GM12864 (cell line): ENCODE data around the gene FAM76A.
A peak's percentile ranks its signal among the peaks of the same experiment; 100 is the strongest.
"Not testable (repeated sequence)": the region's sequence is repeated elsewhere in the genome, so short reads cannot be mapped to it uniquely, and the experiment has no call there.

ENCODE experiments used
- DNase-seq: peaks from one replicate; pipeline ENCODE4 v3.0.0-alpha.2; 2011; ENCODE audit warnings: low read depth
- H3K4me3 ChIP-seq: 2 replicates; pipeline ENCODE4 v1.5.1; 2011; ENCODE audit warnings: mild to moderate bottlenecking, low read depth, low read length, control low read depth
- CTCF ChIP-seq: IDR thresholded peaks from 2 replicates; pipeline ENCODE4 v1.5.1; 2011; ENCODE audit warnings: low read depth, mild to moderate bottlenecking, moderate library complexity, low read length, control low read depth, inconsistent platforms; ENCODE audit errors: missing control alignments

FAM76A gene

GRCh38 chr1:27772036-27772931, 46.5 kb downstream of the FAM76A start:
- no peak for TF ChIP-seq CTCF
- no peak for DNase-seq
- H3K4me3 ChIP-seq, result peak overlapping the region; percentile 82; the same call in 1 of the 2 replicates

- no peak for TF ChIP-seq CTCF
- peak within 1 kb of the TSS; percentile 82 for H3K4me3 ChIP-seq
- peak; percentile 100 for DNase-seq
Measured at GRCh38 chr1:27772932-27773825, 47.4 kb downstream of the FAM76A start, which contains the start of gene STX12. Gene STX12 (plus strand): TSS chr1:27773219. CDS start chr1:27773308, 89 bp downstream.

DNA sequence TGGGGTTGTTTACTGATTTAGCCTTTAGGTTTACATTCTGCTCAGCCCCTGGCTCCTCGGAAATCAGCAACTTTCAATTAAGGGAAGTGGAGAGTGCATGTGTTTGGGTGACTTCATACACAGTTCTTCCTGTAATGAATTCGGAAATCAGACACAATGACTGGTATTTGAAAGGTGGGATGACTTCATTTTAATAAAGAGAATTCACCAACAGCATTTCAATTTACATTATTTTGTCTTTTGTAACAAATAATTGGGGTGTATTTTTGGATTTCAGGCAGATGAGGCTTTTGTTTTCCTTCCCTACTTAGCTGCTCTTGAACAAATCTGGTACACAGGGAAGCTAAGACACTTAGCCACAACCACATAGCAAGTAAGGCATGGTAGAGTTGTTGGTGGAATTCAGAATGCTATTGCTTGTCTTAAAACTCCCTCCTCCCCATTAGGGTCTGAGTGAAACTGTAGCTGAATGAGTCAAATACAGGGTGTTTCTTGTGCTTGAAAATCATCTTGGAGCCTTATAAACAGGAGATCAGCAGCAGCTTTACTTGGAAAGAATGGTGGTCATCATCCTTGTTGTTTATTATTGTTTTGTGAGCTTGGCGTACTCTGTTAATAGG, 48.2 kb downstream of the FAM76A start:
- TF ChIP-seq CTCF, result no peak
- peak overlapping the region; percentile 82 for H3K4me3 ChIP-seq
- DNase-seq, result no peak

DNA sequence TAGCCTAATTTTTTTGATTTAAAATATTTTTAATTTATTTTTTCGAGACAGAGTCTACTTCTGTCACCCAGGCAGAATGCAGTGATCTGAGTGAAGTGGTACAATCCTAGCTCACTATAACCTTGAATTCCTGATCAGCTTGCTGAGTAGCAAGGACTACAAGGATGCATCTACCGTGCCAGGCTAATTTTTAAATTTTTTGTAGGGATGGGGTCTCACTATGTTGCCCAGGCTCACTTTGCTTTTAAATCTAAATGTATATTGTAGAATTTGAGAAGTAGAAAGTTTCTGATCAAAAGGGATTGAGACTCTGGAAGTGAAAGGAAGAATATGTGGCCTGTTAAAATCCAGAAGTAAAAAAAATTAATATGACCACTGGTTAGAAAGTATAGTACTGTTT, 48.9 kb downstream of the FAM76A start:
- peak overlapping the region; percentile 82; the same call in 1 of the 2 replicates for H3K4me3 ChIP-seq
- no peak for TF ChIP-seq CTCF
- no peak for DNase-seq

DNA sequence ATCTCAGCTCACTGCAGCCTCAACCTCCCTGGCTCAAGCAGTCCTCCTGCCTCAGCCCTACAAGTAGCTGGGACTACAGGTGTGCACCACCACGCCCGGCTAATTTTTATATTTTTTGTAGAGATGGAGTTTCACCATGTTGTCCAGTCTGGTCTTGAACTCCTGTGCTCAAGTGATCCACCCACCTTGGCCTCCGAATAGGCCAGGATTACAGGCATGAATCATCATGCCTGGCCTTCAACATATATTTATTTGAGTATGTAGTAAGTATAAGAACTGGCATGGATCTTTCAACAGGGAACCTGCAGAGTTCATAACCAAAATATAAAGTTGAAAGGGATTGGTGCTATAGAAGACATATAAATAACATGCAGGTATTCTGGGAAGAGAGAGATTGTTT, 49.6 kb downstream of the FAM76A start:
- H3K4me3 ChIP-seq, DNase-seq: not testable (repeated sequence)

- H3K4me3 ChIP-seq, DNase-seq: not testable (repeated sequence)
Measured at GRCh38 chr1:27776276-27776675, 50.5 kb downstream of the FAM76A start.

DNA sequence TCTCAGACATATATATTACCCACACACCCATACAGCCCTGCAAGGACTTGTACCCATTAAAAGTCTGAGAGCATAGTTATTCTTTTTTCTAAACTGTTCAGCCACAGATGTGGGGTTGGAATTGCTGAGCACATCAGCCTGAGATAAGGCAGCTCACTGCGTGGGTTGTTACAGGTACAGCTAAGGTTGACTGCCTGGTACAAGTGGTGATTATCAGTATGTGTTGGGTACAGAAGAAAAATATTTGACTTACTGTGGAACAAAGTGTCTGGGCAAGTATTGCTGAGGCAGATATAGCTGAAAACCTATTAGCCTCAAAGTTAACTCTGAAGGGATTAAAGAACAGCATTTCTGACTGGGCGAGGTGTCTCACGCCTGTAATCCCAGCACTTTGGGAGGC, 52.3 kb downstream of the FAM76A start:
- DNase-seq, result no peak
- TF ChIP-seq CTCF, result no peak
- H3K4me3 ChIP-seq, result no peak overlapping the region
